Thyroid gland (tissue), 4 donors: Measurements from ENCODE around the gene SRRM3. TPM values are rescaled to one million over a fixed set of nuclear protein-coding genes. Genes with fewer than 3 reads are reported as not detected.

ENCODE experiments used
- DNase-seq, 2 donors: peaks; one replicate each; pipeline ENCODE4 v3.0.0-alpha.2; 2019
- H3K27ac ChIP-seq, 3 donors: fragments of 200-600 bp; sonication (generic); 1 replicate in 2 of 3; 2 replicates in 1 of 3; pipeline ENCODE4 v1.5.1; 2016 to 2019; ENCODE audit warnings: mild to moderate bottlenecking in 1 of 3, moderate library complexity in 1 of 3
- H3K27me3 ChIP-seq: fragments of 200-600 bp; sonication (generic); one replicate; pipeline ENCODE4 v1.5.1; 2019
- H3K36me3 ChIP-seq, 2 donors: fragments of 200-600 bp; sonication (generic); one replicate each; pipeline ENCODE4 v1.5.1; 2016 to 2019
- H3K4me1 ChIP-seq, 2 donors: fragments of 200-600 bp; sonication (generic); one replicate each; pipeline ENCODE4 v1.5.1; 2017 to 2019
- H3K4me3 ChIP-seq, 3 donors: fragments of 200-600 bp; sonication (generic); replicated peaks in 1 of 3; 1 replicate in 2 of 3; 2 replicates in 1 of 3; pipeline ENCODE4 v1.5.1; 2016; ENCODE audit warnings: mild to moderate bottlenecking in 1 of 3
- H3K9me3 ChIP-seq: fragments of 200-600 bp; sonication (generic); one replicate; pipeline ENCODE4 v1.5.1; 2017
- CTCF ChIP-seq, 6 experiments: fragments of 200-600 bp in 3 of 6; fragments of 450-650 bp in 3 of 6; sonication (generic) in 3 of 6; IDR thresholded peaks; one replicate each; pipeline ENCODE4 v1.5.1; 2016 to 2019; ENCODE audit warnings: antibody characterized with exemption in 6 of 6, mild to moderate bottlenecking in 2 of 6, inconsistent platforms in 1 of 6, moderate library complexity in 1 of 6
- POLR2A ChIP-seq, 2 donors: fragments of 450-650 bp; IDR thresholded peaks; one replicate each; pipeline ENCODE4 v1.6.1; 2017; ENCODE audit warnings: antibody characterized with exemption in 2 of 2, mild to moderate bottlenecking in 2 of 2, moderate library complexity in 1 of 2
- WGBS, 2 donors: methylation state at CpG; one replicate each; pipeline ENCODE4 v1.1.5; 2017; 5-methylcytosine and 5-hydroxymethylcytosine counted together
- intact Hi-C: fragments of 100-400 bp; cut with DNase I; formaldehyde crosslinking; loops from one replicate; pipeline ENCODE4 v1.15.1; 2023
- total RNA-seq, 4 donors: library from RNA; depleted of rRNA; stranded (reverse); fragments of >200 nt; gene quantifications; one replicate each; pipeline ENCODE4 v1.2.3, GENCODE V29; 2016

The SRRM3 gene
- total RNA-seq, 4 donors from 2014 or later: 0.50 to 6.4 (median 2.0) TPM

GRCh38 chr7:76244781-76245391 is 43.2 kb downstream of the SRRM3 start:
- intact Hi-C loops: no loop called here
- WGBS, 2 donors: 45 to 51% methylated on average over 3 of the region's 3 CpGs

GRCh38 chr7:76246804-76247389 is 45.2 kb downstream of the SRRM3 start:
- TF ChIP-seq CTCF (IDR thresholded peaks at IDR 0.05): no peak
- intact Hi-C loops: no loop called here

More at GRCh38 chr7:76244781-76245391, 43.2 kb downstream of the SRRM3 start:
- Histone ChIP-seq H3K9me3 (no peaks in the 10 kb centered on the region), H3K27ac (no peak overlapping the region), H3K4me3 (no peak overlapping the region), H3K4me1 (peaks cover 0 to 7% of the 10 kb centered on the region in 2 donors), H3K36me3 (no peaks in the 10 kb centered on the region), H3K27me3 (no peaks in the 10 kb centered on the region)
- no peak for DNase-seq
- TF ChIP-seq POLR2A (IDR thresholded peaks at IDR 0.05) (no peak), CTCF (IDR thresholded peaks at IDR 0.05) (no peak)

GRCh38 chr7:76247938-76248337 is 46.2 kb downstream of the SRRM3 start:
- no peaks in the 10 kb centered on the region for H3K27me3 ChIP-seq
- no peak for DNase-seq
- 94% methylated on average over 10 of the region's 10 CpGs for whole genome bisulfite sequencing, 2 donors
- H3K9me3 ChIP-seq: no peaks in the 10 kb centered on the region
- no peak overlapping the region for H3K4me3 ChIP-seq
- intact Hi-C loops: no loop called here
- no peaks in the 10 kb centered on the region for H3K36me3 ChIP-seq
- TF ChIP-seq CTCF (IDR thresholded peaks at IDR 0.05): no peak
- no peak for TF ChIP-seq POLR2A (IDR thresholded peaks at IDR 0.05)
- H3K27ac ChIP-seq: no peak overlapping the region
- peaks cover 0 to 8% of the 10 kb centered on the region in 2 donors for H3K4me1 ChIP-seq

More at GRCh38 chr7:76246804-76247389, 45.2 kb downstream of the SRRM3 start:
- Histone ChIP-seq H3K36me3 (no peaks in the 10 kb centered on the region), H3K27ac (no peak overlapping the region), H3K4me3 (no peak overlapping the region), H3K9me3 (no peaks in the 10 kb centered on the region), H3K27me3 (no peaks in the 10 kb centered on the region), H3K4me1 (peaks cover 0 to 8% of the 10 kb centered on the region in 2 donors)
- WGBS, 2 donors: 71 to 75% methylated on average over 5 of the region's 5 CpGs
- no peak for DNase-seq

GRCh38 chr7:76252021-76252420 is 50.3 kb downstream of the SRRM3 start:
- TF ChIP-seq POLR2A (IDR thresholded peaks at IDR 0.05) (no peak), CTCF (IDR thresholded peaks at IDR 0.05) (no peak)
- 78 to 90% methylated on average over 6 of the region's 6 CpGs for WGBS, 2 donors
- Histone ChIP-seq H3K27ac (no peak overlapping the region), H3K27me3 (no peaks in the 10 kb centered on the region), H3K9me3 (no peaks in the 10 kb centered on the region), H3K4me3 (no peak overlapping the region), H3K36me3 (no peaks in the 10 kb centered on the region), H3K4me1 (peaks cover 0 to 8% of the 10 kb centered on the region in 2 donors)
- intact Hi-C loops: no loop called here
- DNase-seq: no peak

- no peak for TF ChIP-seq CTCF (IDR thresholded peaks at IDR 0.05)
- Histone ChIP-seq H3K36me3 (no peaks in the 10 kb centered on the region), H3K4me3 (no peak overlapping the region), H3K4me1 (peaks cover 0 to 5% of the 10 kb centered on the region in 2 donors), H3K27ac (no peak overlapping the region), H3K9me3 (no peaks in the 10 kb centered on the region), H3K27me3 (no peaks in the 10 kb centered on the region)
- WGBS, 2 donors: 88 to 91% methylated on average over 4 of the region's 4 CpGs
- intact Hi-C loops: no loop called here
- no peak for DNase-seq
Observed at GRCh38 chr7:76254781-76255180, 53.1 kb downstream of the SRRM3 start.
